IMR-90 (cell line): ENCODE measurements around the gene MRTFB. TPM values are rescaled to one million over a fixed set of nuclear protein-coding genes. Genes with fewer than 3 reads are reported as not detected.

Source experiments
- ATAC-seq: fragments of 200-7000 bp; cut with Tn5 transposase; 2 replicates; pipeline ENCODE4 v1.9.1; 2020; ENCODE audit warnings: low read depth, mild to moderate bottlenecking, moderate library complexity
- BruUV-seq: library from RNA; stranded (reverse); fragments of 400-500 nt; replicated peaks from 2 replicates; lab custom pipeline; 2021; lab: Mats Ljungman, UMichigan
- CTCF ChIA-PET: fragments of 300-600 bp; formaldehyde crosslinking; extraction: SDS; loops from one replicate; lab custom pipeline; 2021; ENCODE audit warnings: antibody characterized with exemption; lab: Yijun Ruan, JAX
- POLR2A ChIA-PET: fragments of 300-600 bp; sonication (Branson Sonifier 250); formaldehyde crosslinking; loops from one replicate; lab custom pipeline; 2022; ENCODE audit warnings: antibody characterized with exemption; ENCODE audit not compliant: unreplicated experiment; lab: Charles Lee
- DNase-seq: peaks from one replicate; pipeline ENCODE4 v3.0.0; 2013
- H2AFZ ChIP-seq: replicated peaks from 2 replicates; pipeline ENCODE3; 2013; ENCODE audit warnings: low read length, mild to moderate bottlenecking; ENCODE audit not compliant: poor library complexity
- H2AK5ac ChIP-seq: 2 replicates; pipeline ENCODE4 v1.6.1; 2013; ENCODE audit warnings: low read depth, low read length, inconsistent platforms
- H2AK9ac ChIP-seq: replicated peaks from 2 replicates; pipeline ENCODE3; 2013; ENCODE audit warnings: mild to moderate bottlenecking, low read depth, low read length, moderate library complexity; ENCODE audit not compliant: poor library complexity
- H2BK120ac ChIP-seq: 2 replicates; pipeline ENCODE4 v1.6.1; 2013; ENCODE audit warnings: low read depth, low read length, inconsistent platforms
- H2BK15ac ChIP-seq: 3 replicates; pipeline ENCODE4 v1.6.1; 2013; ENCODE audit warnings: low read depth, low read length, inconsistent platforms
- H2BK20ac ChIP-seq: 2 replicates; pipeline ENCODE4 v1.6.1; 2013; ENCODE audit warnings: low read depth, mild to moderate bottlenecking, inconsistent platforms, low read length, moderate library complexity
- H2BK5ac ChIP-seq: 2 replicates; pipeline ENCODE4 v1.6.1; 2013; ENCODE audit warnings: mild to moderate bottlenecking, low read depth, low read length, inconsistent platforms; ENCODE audit not compliant: poor library complexity, severe bottlenecking
- H3K14ac ChIP-seq: replicated peaks from 2 replicates; pipeline ENCODE4 v1.6.1; 2013; ENCODE audit warnings: low read depth, low read length, inconsistent platforms
- H3K18ac ChIP-seq: 2 replicates; pipeline ENCODE4 v1.6.1; 2013; ENCODE audit warnings: low read depth, low read length, control low read depth
- H3K23ac ChIP-seq: 2 replicates; pipeline ENCODE4 v1.6.1; 2013; ENCODE audit warnings: low read depth, low read length, inconsistent platforms
- H3K27ac ChIP-seq: 2 replicates; pipeline ENCODE4 v1.5.1; 2013; ENCODE audit warnings: mild to moderate bottlenecking, control low read depth, low read length; ENCODE audit not compliant: insufficient read depth
- H3K27me3 ChIP-seq: 2 replicates; pipeline ENCODE4 v1.6.1; 2013; ENCODE audit warnings: low read length; ENCODE audit not compliant: control insufficient read depth, insufficient read depth
- H3K36me3 ChIP-seq: 2 replicates; pipeline ENCODE4 v1.6.1; 2013; ENCODE audit warnings: low read length, mixed read lengths; ENCODE audit not compliant: control insufficient read depth, insufficient read depth
- H3K4ac ChIP-seq: 2 replicates; pipeline ENCODE4 v1.6.1; 2013; ENCODE audit warnings: low read depth, low read length, inconsistent platforms
- H3K4me1 ChIP-seq: 2 replicates; pipeline ENCODE4 v1.6.1; 2013; ENCODE audit warnings: low read length, mixed read lengths; ENCODE audit not compliant: control insufficient read depth, insufficient read depth
- H3K4me2 ChIP-seq: 2 replicates; pipeline ENCODE4 v1.6.1; 2013; ENCODE audit warnings: low read depth, mild to moderate bottlenecking, control low read depth, low read length, moderate library complexity
- H3K4me3 ChIP-seq: 2 replicates; pipeline ENCODE4 v1.5.1; 2013; ENCODE audit warnings: low read depth, mild to moderate bottlenecking, control low read depth, low read length, moderate library complexity; ENCODE audit not compliant: insufficient read depth
- H3K56ac ChIP-seq: 2 replicates; pipeline ENCODE4 v1.6.1; 2013; ENCODE audit warnings: low read length, inconsistent platforms; ENCODE audit not compliant: insufficient read depth; ENCODE audit errors: extremely low read depth
- H3K79me1 ChIP-seq, 2 experiments: 2 replicates each; pipeline ENCODE4 v1.6.1; 2013; ENCODE audit warnings: low read length in 2 of 2, inconsistent platforms in 1 of 2, low read depth in 1 of 2
- H3K9ac ChIP-seq: 2 replicates; pipeline ENCODE4 v1.6.1; 2013; ENCODE audit warnings: low read depth, low read length, control low read depth
- H3K9me1 ChIP-seq: 2 replicates; pipeline ENCODE4 v1.6.1; 2013; ENCODE audit warnings: low read length, inconsistent platforms; ENCODE audit not compliant: insufficient read depth
- H3K9me3 ChIP-seq: 2 replicates; pipeline ENCODE4 v1.6.1; 2013; ENCODE audit warnings: low read length; ENCODE audit not compliant: control insufficient read depth, insufficient read depth
- H4K20me1 ChIP-seq: 2 replicates; pipeline ENCODE4 v1.6.1; 2013; ENCODE audit warnings: low read length, inconsistent platforms; ENCODE audit not compliant: insufficient read depth
- H4K5ac ChIP-seq: 2 replicates; pipeline ENCODE4 v1.6.1; 2013; ENCODE audit warnings: mild to moderate bottlenecking, low read depth, low read length, control low read depth
- H4K8ac ChIP-seq, 2 experiments: 2 replicates each; pipeline ENCODE4 v1.6.1; 2013; ENCODE audit warnings: low read depth in 2 of 2, low read length in 2 of 2, control low read depth in 1 of 2, inconsistent platforms in 1 of 2
- H4K91ac ChIP-seq: 2 replicates; pipeline ENCODE4 v1.6.1; 2013; ENCODE audit warnings: low read depth, low read length, inconsistent platforms; ENCODE audit not compliant: insufficient read depth
- BHLHE40 ChIP-seq: fragments of 150-350 bp; IDR thresholded peaks from 2 replicates; pipeline ENCODE4 v1.6.1; 2016; ENCODE audit warnings: mild to moderate bottlenecking, low read depth, low read length
- CEBPB ChIP-seq: IDR thresholded peaks from 2 replicates; pipeline ENCODE4 v1.6.1; 2012; ENCODE audit warnings: low read depth, low read length, improper control_type of control experiment
- FOS ChIP-seq: fragments of 150-350 bp; IDR thresholded peaks from 2 replicates; pipeline ENCODE4 v1.6.1; 2016; ENCODE audit warnings: low read depth, low read length
- MAFK ChIP-seq: IDR thresholded peaks from 2 replicates; pipeline ENCODE4 v1.6.1; 2012; ENCODE audit warnings: low read depth, low read length, improper control_type of control experiment
- MAZ ChIP-seq: IDR thresholded peaks from 2 replicates; pipeline ENCODE4 v1.6.1; 2012; ENCODE audit warnings: low read depth, mild to moderate bottlenecking, low read length, improper control_type of control experiment, moderate library complexity, borderline replicate concordance
- RAD21 ChIP-seq: IDR thresholded peaks from 2 replicates; pipeline ENCODE4 v1.6.1; 2012; ENCODE audit warnings: low read length, improper control_type of control experiment
- RFX5 ChIP-seq: IDR thresholded peaks from 2 replicates; pipeline ENCODE4 v1.8.0; 2012; ENCODE audit warnings: low read depth, mild to moderate bottlenecking, low read length, moderate library complexity
- WGBS, 2 experiments: methylation state at CpG; one replicate each; pipeline versions ENCODE4 v1.1.5 to v1.1.7; 2013; ENCODE audit warnings: missing lambda C conversion rate in 2 of 2; ENCODE audit not compliant: insufficient read length in 1 of 2; ENCODE audit errors: extremely low coverage in 2 of 2; 5-methylcytosine and 5-hydroxymethylcytosine counted together
- dilution Hi-C: fragments of 300-500 bp; cut with HindIII; formaldehyde crosslinking; loops from one replicate; pipeline ENCODE4 v1.14.3; 2018; ENCODE audit warnings: low sequenced_read_pairs; ENCODE audit not compliant: unreplicated experiment
- in situ Hi-C: fragments of 300-500 bp; cut with MboI; formaldehyde crosslinking; loops from 3 replicates; pipeline ENCODE4 v1.14.3; 2019; ENCODE audit warnings: low sequenced_read_pairs, inconsistent platforms, mixed read lengths
- intact Hi-C: fragments of 100-400 bp; cut with micrococcal nuclease; formaldehyde crosslinking; loops from 2 replicates; pipeline ENCODE4 v1.10.0; 2022
- polyA plus RNA-seq, 3 experiments: library from polyadenylated mRNA; depleted of rRNA; stranded (reverse); fragments of >200 nt; gene quantifications; 2 replicates each; pipeline ENCODE4 v1.2.3, GENCODE V29; 2012; ENCODE audit warnings: low replicate concordance in 1 of 3
- total RNA-seq: library from RNA; depleted of rRNA; stranded (reverse); fragments of >200 nt; gene quantifications from 2 replicates; pipeline ENCODE4 v1.2.3, GENCODE V29; 2012
- TF ChIP-seq, protein P1 (sequence below): fragments of 150-350 bp; IDR thresholded peaks from 2 replicates; pipeline ENCODE4 v1.6.1; 2016; ENCODE audit warnings: low read depth, mild to moderate bottlenecking, low read length, moderate library complexity, borderline replicate concordance

Gene MRTFB
- total and polyA plus RNA-seq, 2 of the 4 experiments (the other 2 are of a cell fraction): 4.4 to 5.4 TPM

DNA sequence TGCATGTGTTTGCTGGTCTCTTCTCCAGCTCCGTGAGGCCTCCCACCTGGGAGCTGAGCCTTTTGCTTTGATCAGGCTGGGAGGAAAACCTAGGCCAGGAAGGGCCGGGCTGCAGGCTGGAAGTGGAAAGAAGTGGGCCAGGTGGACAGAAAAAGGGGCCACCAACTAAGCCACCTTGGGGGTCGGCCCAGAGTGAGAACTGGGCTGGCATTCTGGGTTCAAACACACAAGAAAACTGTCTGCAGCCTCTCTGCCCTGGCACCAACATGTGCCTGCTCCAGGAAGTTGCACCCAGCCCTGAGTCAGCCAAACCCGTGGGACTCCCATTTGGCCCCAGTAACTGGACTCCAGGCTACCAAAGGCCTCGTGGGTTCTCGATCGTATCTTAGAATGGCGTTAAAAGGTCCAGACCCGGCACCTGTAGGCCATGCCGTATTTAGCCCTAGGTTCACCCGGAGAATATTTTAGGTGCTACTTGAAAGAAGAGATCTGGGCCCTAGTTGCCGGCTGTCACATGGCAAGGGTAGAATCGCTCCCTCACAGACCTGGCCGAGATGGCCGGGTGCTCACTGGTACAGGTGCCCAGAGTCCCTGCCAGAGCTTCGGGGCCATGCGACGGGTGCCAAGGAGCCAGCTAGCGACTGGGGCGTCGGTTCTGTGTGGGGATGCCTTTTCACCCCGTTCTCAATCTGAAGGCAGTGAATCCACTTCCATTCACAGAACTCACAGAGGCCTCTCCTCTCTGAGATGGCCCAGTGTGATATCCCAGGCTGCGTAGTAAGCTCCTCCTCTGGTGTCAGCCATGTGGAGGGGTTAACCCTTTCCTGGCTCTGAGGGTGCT lies 236.6 kb downstream of the MRTFB start:
- Histone ChIP-seq H3K4me2 (no peak overlapping the region), H2BK5ac (no peak overlapping the region), H2AFZ (peak overlapping the region; percentile 4), H4K8ac (no peak overlapping the region), H2AK5ac (no peak overlapping the region; the same call in 1 of the 2 replicates), H3K9ac (no peak overlapping the region), H4K20me1 (peaks cover 69% of the 10 kb centered on the region), H2AK9ac (peak overlapping the region; percentile 67), H3K36me3 (no peaks in the 10 kb centered on the region), H3K27ac (no peak overlapping the region), H4K5ac (no peak overlapping the region; the same call in 1 of the 2 replicates), H3K9me1 (peaks cover 14% of the 10 kb centered on the region; the same call in 1 of the 2 replicates), H3K4ac (peak overlapping the region; percentile 22; the same call in 1 of the 2 replicates), H3K79me1 (peaks cover 13 to 86% of the 10 kb centered on the region in 2 experiments), H2BK20ac (no peak overlapping the region), H2BK15ac (no peak overlapping the region), H3K9me3 (no peaks in the 10 kb centered on the region), H4K91ac (no peak overlapping the region; the same call in 1 of the 2 replicates), H3K56ac (no peak overlapping the region), H3K4me3 (no peak overlapping the region), H3K23ac (peak overlapping the region; percentile 17; the same call in 1 of the 2 replicates), H2BK120ac (no peak overlapping the region), H3K27me3 (no peaks in the 10 kb centered on the region), H3K14ac (no peak overlapping the region), H3K4me1 (peaks cover 37% of the 10 kb centered on the region), H3K18ac (no peak overlapping the region)
- DNase-seq (no peak), ATAC-seq (no peak)
- ChIA-PET CTCF (interaction anchor here (0.5 kb wide), 1 partner anchor 273 kb away, joined by 3 read pairs; no protein-coding TSS in a partner anchor), POLR2A (no interaction called here)
- 81% methylated on average over 11 of the region's 23 CpGs; no CpG with 5 or more reads in 1 of the 2 experiments for WGBS, 2 experiments
- dilution Hi-C loops: no loop called here
- TF ChIP-seq MAZ (no peak), FOS (no peak), BHLHE40 (no peak), RFX5 (no peak), CEBPB (no peak), MAFK (no peak), RAD21 (no peak)
- TF ChIP-seq, protein P1, sequence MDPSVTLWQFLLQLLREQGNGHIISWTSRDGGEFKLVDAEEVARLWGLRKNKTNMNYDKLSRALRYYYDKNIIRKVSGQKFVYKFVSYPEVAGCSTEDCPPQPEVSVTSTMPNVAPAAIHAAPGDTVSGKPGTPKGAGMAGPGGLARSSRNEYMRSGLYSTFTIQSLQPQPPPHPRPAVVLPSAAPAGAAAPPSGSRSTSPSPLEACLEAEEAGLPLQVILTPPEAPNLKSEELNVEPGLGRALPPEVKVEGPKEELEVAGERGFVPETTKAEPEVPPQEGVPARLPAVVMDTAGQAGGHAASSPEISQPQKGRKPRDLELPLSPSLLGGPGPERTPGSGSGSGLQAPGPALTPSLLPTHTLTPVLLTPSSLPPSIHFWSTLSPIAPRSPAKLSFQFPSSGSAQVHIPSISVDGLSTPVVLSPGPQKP: no peak
- no TSS peak for BruUV-seq
- intact Hi-C loops: no loop called here
- in situ Hi-C loops: loop anchor here (5.0 to 10.0 kb wide), 2 partner anchors 55 to 87 kb away; no protein-coding TSS in a partner anchor
